ENCODE measurements around the gene SLC6A20.

SLC6A20 gene

GRCh38 chr3:45715945-45716344, 80.4 kb downstream of the SLC6A20 start:
- DNase-seq = no peak

DNA sequence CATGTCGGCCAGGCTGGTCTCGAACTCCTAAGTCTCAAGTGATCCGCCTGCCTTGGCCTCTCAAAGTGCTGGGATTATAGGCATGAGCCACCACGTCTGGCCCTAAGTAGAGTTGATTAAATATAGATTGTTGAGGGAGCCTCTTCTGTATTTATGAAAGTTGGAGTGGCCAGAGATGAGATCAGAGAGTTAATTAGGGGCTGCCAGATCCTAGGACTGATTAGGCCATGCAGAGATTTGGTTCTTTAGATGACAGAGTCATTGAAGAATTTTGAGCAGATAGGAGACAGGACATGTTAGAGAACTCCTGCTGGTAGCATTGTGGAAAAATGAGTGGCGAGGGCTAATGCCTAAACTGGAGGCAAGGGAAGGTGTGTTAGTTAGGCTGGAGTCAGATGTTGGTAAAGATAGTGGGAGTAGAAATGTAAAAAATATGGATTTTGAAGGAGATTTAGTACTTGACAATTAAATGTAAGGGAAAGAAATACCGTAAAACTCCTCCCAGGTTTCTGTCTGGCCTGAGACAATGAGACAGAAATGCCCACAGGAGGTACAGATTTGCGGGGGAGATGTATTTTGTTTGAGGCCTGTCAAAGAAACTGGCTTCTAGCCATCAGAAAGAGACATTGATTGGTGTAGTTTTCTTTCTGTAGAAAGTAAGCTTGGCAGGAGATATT, 83.8 kb downstream of the SLC6A20 start:
- no peak for DNase-seq

DNA sequence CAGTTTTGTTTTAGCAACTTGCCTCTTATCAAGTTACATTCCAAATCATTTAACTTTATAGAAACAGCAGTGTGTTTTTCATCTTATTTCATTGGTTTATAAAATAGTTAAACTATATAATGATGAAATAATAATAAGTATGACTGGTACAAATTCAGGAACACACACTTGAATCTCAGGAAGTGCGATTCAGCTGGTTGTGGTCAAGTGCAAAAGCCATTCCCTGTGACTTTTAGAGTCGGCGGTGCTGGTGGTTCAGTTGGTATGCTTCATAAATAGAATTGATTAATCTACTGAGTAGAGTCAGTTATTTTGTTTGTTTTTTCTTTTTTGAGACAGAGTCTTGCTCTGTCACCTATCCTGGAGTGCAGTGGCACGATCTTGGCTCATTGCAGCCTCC, 84.4 kb downstream of the SLC6A20 start:
- DNase-seq = no peak

- no peak for DNase-seq
These were observed 90.2 kb downstream of the SLC6A20 start for GRCh38 chr3:45705839-45706808.
